Measurements from ENCODE around the gene NT5C1B. TPM values are rescaled to one million over a fixed set of nuclear protein-coding genes. Genes with fewer than 3 reads are reported as not detected.

The NT5C1B gene
- total RNA-seq, 1 experiment from 2014 or later: not detected

DNA sequence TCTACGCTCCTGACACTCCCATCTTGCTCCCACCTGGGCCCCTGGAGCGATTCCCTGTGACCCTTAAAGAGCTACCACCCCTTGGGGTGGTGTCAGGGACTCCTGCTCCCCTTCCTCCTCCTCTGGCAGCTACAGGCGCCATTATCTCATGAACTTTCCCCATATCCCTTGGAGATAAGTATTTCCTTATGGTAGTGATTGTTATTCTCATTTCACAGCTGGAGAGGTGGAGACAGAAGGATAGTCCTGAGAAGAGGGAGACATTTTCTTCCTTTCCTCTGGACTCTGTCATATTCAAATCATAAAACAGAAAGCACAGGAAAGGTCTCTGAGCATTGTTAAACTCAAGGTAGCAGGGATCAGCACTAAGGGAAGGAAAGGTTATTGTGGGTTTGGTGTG, 63.5 kb downstream of the NT5C1B start:
- no peaks in the 10 kb centered on the region for H4K20me1 ChIP-seq (ENCODE audit: insufficient read depth, low read depth, low read length)
- no peaks in the 10 kb centered on the region for H3K9me2 ChIP-seq (replicated peaks; ENCODE audit: insufficient read depth, low read length)
- H3K36me3 ChIP-seq (ENCODE audit: insufficient read depth, low read length): no peaks in the 10 kb centered on the region
- no peak overlapping the region for H2AFZ ChIP-seq (ENCODE audit: low read length)
- H3K9me3 ChIP-seq (ENCODE audit: low read length): no peaks in the 10 kb centered on the region
- no peak overlapping the region for H3K9ac ChIP-seq (ENCODE audit: low read length)
- H3K27me3 ChIP-seq (ENCODE audit: low read length): no peaks in the 10 kb centered on the region
- H3K79me2 ChIP-seq (ENCODE audit: low read length): no peaks in the 10 kb centered on the region
- no peaks in the 10 kb centered on the region for H3K4me1 ChIP-seq (ENCODE audit: low read length)
- no peak overlapping the region for H3K4me3 ChIP-seq (ENCODE audit: low read length)
- H3K4me2 ChIP-seq (ENCODE audit: low read depth, low read length, poor library complexity, severe bottlenecking): no peak overlapping the region
- no peak for DNase-seq
- no peak overlapping the region for H3K27ac ChIP-seq (ENCODE audit: low read length)

DNA sequence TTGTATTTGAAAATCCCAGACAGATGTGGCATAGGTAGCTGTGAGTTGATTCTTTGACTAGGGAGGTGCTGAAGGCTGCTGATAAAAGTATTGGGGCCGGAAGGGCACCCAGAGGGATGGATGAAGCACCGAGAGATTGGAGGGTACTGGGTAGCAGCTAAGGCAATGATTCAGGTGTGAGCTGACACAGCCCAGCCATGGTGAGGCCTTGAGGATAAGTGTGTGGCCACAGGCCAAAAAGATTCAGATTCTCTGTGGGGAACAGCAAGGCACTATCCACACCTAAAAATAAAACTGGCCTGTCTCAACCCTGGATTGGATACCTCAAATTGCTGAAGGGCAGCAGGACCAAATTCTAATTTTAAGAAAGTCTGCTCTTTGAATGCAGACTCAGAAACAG, 64.1 kb downstream of the NT5C1B start:
- Histone ChIP-seq H3K27ac (ENCODE audit: low read length) (no peak overlapping the region), H3K4me1 (ENCODE audit: low read length) (no peaks in the 10 kb centered on the region), H3K9ac (ENCODE audit: low read length) (no peak overlapping the region), H3K9me3 (ENCODE audit: low read length) (no peaks in the 10 kb centered on the region), H3K4me2 (ENCODE audit: low read depth, low read length, poor library complexity, severe bottlenecking) (no peak overlapping the region), H3K36me3 (ENCODE audit: insufficient read depth, low read length) (no peaks in the 10 kb centered on the region), H3K79me2 (ENCODE audit: low read length) (no peaks in the 10 kb centered on the region), H3K9me2 (replicated peaks; ENCODE audit: insufficient read depth, low read length) (no peaks in the 10 kb centered on the region), H2AFZ (ENCODE audit: low read length) (no peak overlapping the region), H3K27me3 (ENCODE audit: low read length) (no peaks in the 10 kb centered on the region), H3K4me3 (ENCODE audit: low read length) (no peak overlapping the region), H4K20me1 (ENCODE audit: insufficient read depth, low read depth, low read length) (no peaks in the 10 kb centered on the region)
- DNase-seq: no peak

DNA sequence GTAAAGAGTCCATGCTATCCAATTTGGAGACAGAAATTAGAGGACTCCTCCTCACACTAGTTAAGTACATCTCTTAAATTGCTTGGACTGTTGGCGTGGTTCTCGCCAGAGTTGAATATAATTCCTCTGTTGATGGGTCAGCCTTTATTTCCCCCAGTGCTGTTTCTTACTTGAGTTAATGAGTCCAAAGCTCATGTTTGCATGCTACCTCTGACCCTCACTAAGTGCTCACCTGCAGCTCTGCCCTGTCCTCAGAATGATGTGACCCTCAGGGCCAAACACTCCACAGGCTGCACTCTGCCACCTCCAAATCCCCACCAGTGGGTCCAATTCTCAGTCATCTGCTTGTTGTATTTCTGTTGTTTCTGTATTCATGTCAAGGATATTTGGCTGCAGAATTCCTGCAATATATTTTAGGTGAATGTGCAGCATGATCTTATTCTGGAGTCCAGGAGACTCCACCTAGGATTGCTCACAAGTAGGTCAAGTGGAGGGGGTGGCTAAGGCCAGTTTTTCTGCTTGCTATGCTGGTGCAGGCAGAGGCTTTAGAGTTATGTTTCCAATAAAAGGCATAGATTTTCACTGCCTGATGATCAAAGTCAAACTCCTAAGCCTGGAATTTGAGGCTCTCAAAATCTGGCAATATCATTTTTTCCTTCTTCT, 66.8 kb downstream of the NT5C1B start:
- Histone ChIP-seq H3K4me2 (ENCODE audit: low read depth, low read length, poor library complexity, severe bottlenecking) (no peak overlapping the region), H3K9me2 (replicated peaks; ENCODE audit: insufficient read depth, low read length) (no peaks in the 10 kb centered on the region), H2AFZ (ENCODE audit: low read length) (no peak overlapping the region), H3K9me3 (ENCODE audit: low read length) (no peaks in the 10 kb centered on the region), H3K36me3 (ENCODE audit: insufficient read depth, low read length) (no peaks in the 10 kb centered on the region), H3K27me3 (ENCODE audit: low read length) (no peaks in the 10 kb centered on the region), H3K9ac (ENCODE audit: low read length) (no peak overlapping the region), H4K20me1 (ENCODE audit: insufficient read depth, low read depth, low read length) (no peaks in the 10 kb centered on the region), H3K4me3 (ENCODE audit: low read length) (no peak overlapping the region), H3K79me2 (ENCODE audit: low read length) (no peaks in the 10 kb centered on the region), H3K27ac (ENCODE audit: low read length) (no peak overlapping the region), H3K4me1 (ENCODE audit: low read length) (no peaks in the 10 kb centered on the region)
- DNase-seq: no peak

DNA sequence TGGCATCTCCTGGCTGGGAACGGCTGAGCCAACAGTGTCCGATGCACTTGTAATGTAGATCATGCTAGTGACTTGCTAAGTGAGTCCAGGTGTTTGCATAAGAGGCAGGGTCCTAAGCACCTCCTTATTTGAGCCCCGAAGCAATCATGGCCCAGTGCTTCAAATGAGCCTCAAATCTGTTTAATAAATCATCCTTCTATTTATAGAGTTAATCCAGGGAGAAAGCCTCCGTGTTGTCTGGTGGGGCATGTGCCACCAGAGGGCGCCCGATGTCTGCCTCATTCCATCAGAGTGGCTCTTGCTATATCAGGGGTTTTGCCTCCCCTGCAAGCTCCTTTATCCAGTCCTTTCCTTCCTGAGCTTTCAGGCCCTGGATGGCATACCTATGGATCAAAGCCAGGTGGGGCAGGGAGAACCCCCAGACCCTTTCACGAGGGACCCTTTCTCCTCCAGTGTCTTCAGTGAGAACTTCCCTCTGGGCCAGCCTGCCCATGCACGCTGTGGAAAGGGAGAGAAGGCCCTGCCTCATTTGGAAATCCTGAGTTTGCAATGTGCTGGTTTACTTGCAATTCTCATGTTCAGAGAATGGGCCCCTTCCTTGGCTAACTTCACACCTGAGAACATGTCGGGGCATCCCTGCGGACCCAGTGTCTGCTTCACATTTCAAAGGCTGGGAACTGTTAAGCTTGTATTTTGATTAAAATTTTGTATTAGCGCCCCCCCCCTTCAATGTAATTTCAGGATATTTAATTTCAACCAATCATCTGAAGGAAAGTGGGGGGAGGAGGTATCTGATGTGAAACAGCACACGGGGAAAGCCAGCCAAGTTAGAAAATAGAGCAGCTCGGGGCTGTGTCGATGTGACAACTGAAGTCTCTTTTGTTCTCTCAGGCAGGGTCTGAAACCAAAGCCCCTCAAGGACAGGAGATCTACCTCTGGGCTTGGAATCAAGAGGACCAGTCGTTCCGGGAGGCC, 68.6 kb downstream of the NT5C1B start:
- H3K79me2 ChIP-seq (ENCODE audit: low read length): no peaks in the 10 kb centered on the region
- H3K4me2 ChIP-seq (ENCODE audit: low read depth, low read length, poor library complexity, severe bottlenecking): no peak overlapping the region
- H3K4me1 ChIP-seq (ENCODE audit: low read length): no peaks in the 10 kb centered on the region
- peak; percentile 84 for DNase-seq
- H2AFZ ChIP-seq (ENCODE audit: low read length): no peak overlapping the region
- H4K20me1 ChIP-seq (ENCODE audit: insufficient read depth, low read depth, low read length): no peaks in the 10 kb centered on the region
- no peak overlapping the region for H3K4me3 ChIP-seq (ENCODE audit: low read length)
- H3K9ac ChIP-seq (ENCODE audit: low read length): no peak overlapping the region
- H3K27me3 ChIP-seq (ENCODE audit: low read length): no peaks in the 10 kb centered on the region
- no peaks in the 10 kb centered on the region for H3K36me3 ChIP-seq (ENCODE audit: insufficient read depth, low read length)
- no peaks in the 10 kb centered on the region for H3K9me2 ChIP-seq (replicated peaks; ENCODE audit: insufficient read depth, low read length)
- no peaks in the 10 kb centered on the region for H3K9me3 ChIP-seq (ENCODE audit: low read length)
- no peak overlapping the region for H3K27ac ChIP-seq (ENCODE audit: low read length)

DNA sequence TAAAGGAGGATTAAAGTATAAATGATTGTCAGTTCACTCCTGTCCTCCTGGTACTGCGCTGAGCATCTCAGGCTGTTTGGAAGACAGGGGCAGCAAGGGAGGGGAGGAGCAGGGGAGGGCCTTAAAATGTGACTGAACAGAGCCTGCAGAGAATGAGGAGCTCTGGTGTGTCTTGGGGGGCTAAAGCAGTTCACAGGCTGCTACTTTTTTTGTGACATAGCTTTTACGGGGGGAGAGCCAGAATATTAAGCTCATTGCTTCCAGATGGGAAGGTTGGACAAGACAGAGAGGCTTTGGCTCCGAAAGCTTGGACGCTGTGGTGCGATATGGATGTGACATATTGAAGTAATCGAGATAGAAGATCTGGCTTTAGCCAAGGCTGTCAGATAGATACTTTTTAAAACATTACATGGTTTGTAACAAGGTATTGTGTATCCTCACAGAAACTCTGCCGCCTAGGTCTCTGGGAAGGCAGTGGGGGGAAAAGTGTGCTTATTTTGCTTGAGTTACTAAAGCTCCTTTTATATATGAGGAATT, 69.4 kb downstream of the NT5C1B start:
- Histone ChIP-seq H4K20me1 (ENCODE audit: insufficient read depth, low read depth, low read length) (no peaks in the 10 kb centered on the region), H3K9me3 (ENCODE audit: low read length) (no peaks in the 10 kb centered on the region), H3K4me3 (ENCODE audit: low read length) (no peak overlapping the region), H3K4me2 (ENCODE audit: low read depth, low read length, poor library complexity, severe bottlenecking) (no peak overlapping the region), H3K9me2 (replicated peaks; ENCODE audit: insufficient read depth, low read length) (no peaks in the 10 kb centered on the region), H3K27ac (ENCODE audit: low read length) (no peak overlapping the region), H2AFZ (ENCODE audit: low read length) (no peak overlapping the region), H3K27me3 (ENCODE audit: low read length) (no peaks in the 10 kb centered on the region), H3K79me2 (ENCODE audit: low read length) (no peaks in the 10 kb centered on the region), H3K9ac (ENCODE audit: low read length) (no peak overlapping the region), H3K4me1 (ENCODE audit: low read length) (no peaks in the 10 kb centered on the region), H3K36me3 (ENCODE audit: insufficient read depth, low read length) (no peaks in the 10 kb centered on the region)
- no peak for DNase-seq

DNA sequence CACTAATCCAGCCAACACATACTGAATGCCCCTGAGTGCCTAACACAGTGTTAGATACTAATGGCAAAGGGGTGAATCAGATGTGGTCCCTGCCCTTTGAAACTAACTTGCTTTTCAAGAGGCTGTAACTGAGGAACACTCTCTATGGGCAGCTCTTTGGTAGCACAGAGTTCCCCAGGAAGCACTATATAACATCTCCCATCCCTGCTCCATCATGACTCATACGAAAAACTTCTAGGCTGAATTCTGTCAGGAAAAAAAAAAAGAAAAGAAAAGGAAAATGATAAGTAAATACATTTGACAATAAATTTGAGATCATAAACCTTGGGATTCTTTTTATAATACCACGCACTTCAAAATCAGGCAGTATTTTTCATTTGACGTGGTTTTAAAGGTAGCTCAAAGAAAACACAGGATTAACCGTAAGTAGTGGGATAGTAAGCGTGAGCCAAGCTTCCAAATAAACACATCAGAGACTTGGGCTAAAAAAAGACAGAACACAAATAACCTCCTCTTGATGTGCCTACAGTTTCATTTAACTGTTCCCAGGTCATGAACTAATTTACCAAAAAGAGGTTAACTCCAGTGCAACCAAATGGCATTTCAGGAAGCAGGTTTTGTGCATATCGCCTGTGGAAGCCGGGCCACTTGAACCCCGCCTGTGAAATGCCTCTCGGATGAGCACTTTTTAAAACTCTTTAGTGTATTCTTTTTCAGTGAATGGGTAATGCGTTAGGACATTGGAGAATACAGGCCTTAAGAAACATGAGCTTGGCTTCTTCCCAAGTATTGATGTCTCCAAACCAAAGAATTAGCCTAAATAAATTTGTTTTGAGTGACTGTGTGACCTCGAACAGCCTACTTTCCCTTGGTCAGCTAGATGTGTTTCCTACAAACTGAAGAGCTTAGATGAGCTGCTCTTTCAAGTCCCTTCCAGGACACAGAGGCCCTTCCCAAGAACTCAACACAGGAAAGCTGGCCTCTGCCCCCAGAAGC, 71.0 kb downstream of the NT5C1B start:
- no peaks in the 10 kb centered on the region for H3K9me2 ChIP-seq (replicated peaks; ENCODE audit: insufficient read depth, low read length)
- no peak overlapping the region for H3K27ac ChIP-seq (ENCODE audit: low read length)
- no peak overlapping the region for H2AFZ ChIP-seq (ENCODE audit: low read length)
- no peaks in the 10 kb centered on the region for H3K36me3 ChIP-seq (ENCODE audit: insufficient read depth, low read length)
- no peaks in the 10 kb centered on the region for H3K9me3 ChIP-seq (ENCODE audit: low read length)
- H3K9ac ChIP-seq (ENCODE audit: low read length): no peak overlapping the region
- no peaks in the 10 kb centered on the region for H4K20me1 ChIP-seq (ENCODE audit: insufficient read depth, low read depth, low read length)
- H3K4me2 ChIP-seq (ENCODE audit: low read depth, low read length, poor library complexity, severe bottlenecking): no peak overlapping the region
- no peaks in the 10 kb centered on the region for H3K79me2 ChIP-seq (ENCODE audit: low read length)
- H3K4me1 ChIP-seq (ENCODE audit: low read length): no peaks in the 10 kb centered on the region
- no peak overlapping the region for H3K4me3 ChIP-seq (ENCODE audit: low read length)
- H3K27me3 ChIP-seq (ENCODE audit: low read length): no peaks in the 10 kb centered on the region
- no peak for DNase-seq

DNA sequence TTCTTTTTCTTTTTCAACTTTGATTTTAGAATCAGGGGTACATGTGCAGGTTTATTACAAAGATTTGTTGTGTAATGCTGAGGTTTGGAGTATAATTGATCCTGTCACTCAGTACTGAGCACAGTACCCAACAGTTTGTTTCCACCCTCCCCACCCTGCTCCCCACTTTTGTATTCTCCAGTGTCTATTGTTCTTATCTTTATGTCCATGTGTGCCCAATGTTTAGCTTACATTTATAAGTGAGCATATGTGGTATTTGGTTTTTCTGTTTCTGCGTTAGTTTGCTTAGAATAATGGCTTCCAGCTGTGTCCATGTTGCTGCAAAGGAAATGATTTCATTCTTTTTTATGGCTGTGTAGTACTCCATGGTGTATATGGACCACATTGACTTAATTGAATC, 72.0 kb downstream of the NT5C1B start:
- Histone ChIP-seq H3K9me3 (ENCODE audit: low read length) (no peaks in the 10 kb centered on the region), H3K27ac (ENCODE audit: low read length) (no peak overlapping the region), H3K4me3 (ENCODE audit: low read length) (no peak overlapping the region), H3K27me3 (ENCODE audit: low read length) (no peaks in the 10 kb centered on the region), H3K4me2 (ENCODE audit: low read depth, low read length, poor library complexity, severe bottlenecking) (no peak overlapping the region), H3K79me2 (ENCODE audit: low read length) (no peaks in the 10 kb centered on the region), H3K9me2 (replicated peaks; ENCODE audit: insufficient read depth, low read length) (no peaks in the 10 kb centered on the region), H2AFZ (ENCODE audit: low read length) (no peak overlapping the region), H3K36me3 (ENCODE audit: insufficient read depth, low read length) (no peaks in the 10 kb centered on the region), H4K20me1 (ENCODE audit: insufficient read depth, low read depth, low read length) (no peaks in the 10 kb centered on the region), H3K9ac (ENCODE audit: low read length) (no peak overlapping the region), H3K4me1 (ENCODE audit: low read length) (no peaks in the 10 kb centered on the region)
- no peak for DNase-seq

Data from Karpas-422 (cell line).